NOMO-1 treated with DMSO at 0.1 percent for 48 hours (cell line): ENCODE measurements around the gene ZNRF3.
"Not testable (repeated sequence)": the region's sequence is repeated elsewhere in the genome, so short reads cannot be mapped to it uniquely, and the experiment has no call there.

Experiments used
- DNase-seq: peaks from one replicate; lab custom pipeline; 2025; ENCODE audit not compliant: unreplicated experiment; lab: John Stamatoyannopoulos, UW

ZNRF3 gene

DNA sequence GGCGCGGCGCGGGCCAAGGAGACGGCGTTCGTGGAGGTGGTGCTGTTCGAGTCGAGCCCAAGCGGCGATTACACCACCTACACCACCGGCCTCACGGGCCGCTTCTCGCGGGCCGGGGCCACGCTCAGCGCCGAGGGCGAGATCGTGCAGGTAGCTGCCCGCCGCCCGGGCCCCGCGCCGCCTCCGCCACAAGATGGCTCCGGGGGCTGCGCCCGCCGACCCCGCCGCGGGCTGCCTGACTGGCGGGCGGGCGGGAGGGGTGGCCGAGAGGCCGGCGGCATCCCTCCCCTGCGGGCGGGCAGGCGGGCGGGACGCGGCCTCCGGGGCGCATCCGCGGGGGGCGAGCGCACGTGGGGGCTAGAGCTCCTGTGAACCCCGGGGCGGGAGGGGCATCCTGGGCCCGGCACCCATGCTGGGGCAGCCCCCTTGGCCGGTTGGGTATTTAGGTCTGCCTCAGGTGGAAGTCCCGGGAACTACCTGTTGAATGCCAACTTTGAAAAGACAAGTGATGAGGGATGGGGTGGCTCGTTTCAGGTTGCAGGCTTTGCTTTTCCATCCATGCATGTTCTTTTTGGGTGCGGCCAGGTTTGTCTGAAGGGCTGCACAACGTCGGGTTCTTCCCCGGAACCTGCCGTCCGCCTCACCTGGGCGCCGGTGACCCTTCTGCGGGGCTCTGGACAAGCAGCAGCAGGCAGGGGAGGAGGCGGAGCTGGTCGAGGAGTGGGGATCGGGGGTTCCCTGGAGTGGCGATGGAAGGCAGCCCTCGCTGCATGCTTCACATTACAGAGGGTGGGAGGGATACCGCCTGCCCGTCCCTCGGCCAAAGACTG is 760 bp downstream of the ZNRF3 start:
- DNase-seq: no peak

DNA sequence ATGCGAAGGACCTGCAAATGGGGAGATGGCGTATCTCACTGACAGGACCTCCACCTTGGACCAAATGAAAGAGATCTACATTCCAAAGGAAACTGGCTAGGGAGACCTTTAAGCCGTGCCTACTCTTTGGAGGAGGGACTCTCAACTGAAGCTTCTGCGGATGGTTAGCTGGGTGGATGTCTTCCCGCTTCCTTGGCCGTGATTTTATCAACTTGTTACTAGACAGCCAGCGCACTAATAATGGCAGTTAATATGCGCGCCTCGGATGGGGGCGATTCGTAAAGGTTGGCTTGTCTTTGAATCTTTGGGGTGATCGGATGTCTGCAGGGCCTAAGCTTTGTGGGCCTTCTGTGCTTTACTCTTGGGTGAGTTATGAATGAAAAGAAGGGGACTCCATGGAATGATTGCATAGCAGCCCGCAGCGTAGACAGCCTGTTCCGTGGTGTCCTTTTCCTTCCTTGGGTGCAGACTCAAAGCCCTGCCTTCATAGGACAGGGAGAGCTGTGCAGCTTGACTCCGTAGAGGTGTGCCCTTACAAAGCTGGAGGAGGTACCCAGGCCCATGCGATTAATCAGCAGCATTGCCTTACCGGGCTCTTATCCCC is 1.5 kb downstream of the ZNRF3 start:
- DNase-seq: no peak

DNA sequence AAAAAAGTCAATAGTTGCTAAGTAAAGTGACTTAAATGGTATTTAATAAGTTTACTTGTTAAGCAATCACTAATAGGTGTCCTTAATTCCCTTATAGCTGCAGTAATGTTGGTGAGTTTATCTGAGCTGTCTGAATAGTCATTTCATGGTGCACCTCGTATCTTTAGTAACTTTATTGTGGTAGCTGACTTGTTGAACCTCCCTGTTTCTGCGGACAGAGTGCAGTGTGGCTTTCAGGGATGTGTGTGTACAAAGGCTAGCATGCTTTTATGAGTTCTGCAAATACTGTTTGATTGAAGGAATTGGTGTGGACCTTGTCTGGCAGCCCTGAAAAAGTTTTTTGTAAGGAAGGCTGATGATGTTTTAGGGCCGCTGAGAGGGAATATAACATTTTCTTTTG is 2.6 kb downstream of the ZNRF3 start:
- no peak for DNase-seq

DNA sequence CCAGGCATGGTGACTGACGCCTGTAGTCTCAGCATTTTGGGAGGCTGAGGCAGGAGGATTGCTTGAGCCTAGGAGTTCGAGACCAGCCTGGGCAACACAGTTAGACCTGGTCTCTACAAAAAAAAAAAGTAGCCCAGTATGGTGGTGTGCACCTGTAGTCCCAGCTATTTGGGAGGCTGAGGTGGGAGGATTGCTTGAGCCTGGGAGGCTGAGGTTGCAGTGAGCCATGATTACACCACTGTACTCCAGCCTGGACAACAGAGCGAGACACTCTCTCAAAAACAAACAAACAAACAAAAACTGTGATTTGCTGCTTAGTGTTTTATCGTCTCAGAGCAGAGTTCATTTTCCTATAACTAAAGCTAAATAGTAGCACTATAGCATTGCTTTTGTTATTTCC is 3.3 kb downstream of the ZNRF3 start:
- not testable (repeated sequence) for DNase-seq

DNA sequence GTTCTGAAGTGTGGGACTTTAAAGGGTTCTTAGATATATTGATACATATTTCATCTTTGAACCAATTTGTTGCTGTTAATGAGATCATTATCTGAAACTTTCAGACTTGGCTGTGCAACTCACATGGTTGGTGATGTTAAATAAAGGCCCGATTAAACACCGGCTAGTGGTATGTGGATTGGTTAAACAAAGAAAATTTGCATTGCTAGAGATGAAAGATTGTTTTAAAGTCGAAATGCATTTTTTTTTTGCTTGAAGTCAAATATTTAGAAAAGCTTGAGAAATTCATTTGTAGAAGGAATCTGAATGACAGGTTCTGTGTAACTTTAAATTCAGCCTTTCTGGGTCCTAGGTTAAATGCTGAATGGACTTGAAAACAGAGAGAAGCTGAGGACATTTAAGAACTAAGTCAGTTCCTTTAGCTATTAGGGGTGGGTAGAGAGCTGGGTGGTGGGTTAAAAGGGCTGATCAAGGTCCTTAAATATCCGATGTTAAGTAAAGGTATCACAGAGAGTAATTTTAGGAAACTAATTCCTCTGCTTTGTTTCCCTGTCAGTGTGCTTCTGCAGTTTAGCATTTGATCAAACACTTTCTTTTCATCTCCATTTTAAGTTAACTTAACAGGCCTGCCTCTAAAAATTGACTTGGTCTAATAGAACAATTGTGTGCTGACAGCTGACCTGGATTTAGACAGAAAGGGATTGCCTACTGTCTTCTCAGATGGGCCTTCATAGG is 4.5 kb downstream of the ZNRF3 start:
- no peak for DNase-seq

DNA sequence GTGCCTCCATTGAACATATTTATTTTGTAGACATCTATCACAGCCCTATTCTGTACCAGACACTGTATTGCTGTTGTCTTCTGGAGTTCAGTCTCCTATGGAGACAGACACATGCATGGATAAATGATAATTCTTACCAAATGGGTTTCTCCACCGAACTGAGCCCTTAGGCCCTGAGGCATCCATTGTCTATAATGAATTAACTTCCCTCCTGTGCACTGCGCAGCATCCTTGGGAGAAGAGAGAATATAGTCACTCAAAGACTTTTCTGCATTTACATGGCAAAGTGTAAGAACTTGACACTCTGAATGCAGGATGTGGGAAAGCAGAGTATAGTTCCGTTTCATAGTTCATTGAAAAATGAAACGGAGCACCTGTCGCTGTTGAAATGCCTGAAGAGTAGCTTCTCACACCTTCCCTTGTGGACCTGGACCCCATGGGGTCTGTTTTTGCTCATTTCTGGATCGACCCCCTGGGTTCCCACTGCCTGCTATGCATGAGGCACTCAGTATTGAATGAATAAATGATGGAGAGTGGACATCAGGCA is 6.2 kb downstream of the ZNRF3 start:
- no peak for DNase-seq

DNA sequence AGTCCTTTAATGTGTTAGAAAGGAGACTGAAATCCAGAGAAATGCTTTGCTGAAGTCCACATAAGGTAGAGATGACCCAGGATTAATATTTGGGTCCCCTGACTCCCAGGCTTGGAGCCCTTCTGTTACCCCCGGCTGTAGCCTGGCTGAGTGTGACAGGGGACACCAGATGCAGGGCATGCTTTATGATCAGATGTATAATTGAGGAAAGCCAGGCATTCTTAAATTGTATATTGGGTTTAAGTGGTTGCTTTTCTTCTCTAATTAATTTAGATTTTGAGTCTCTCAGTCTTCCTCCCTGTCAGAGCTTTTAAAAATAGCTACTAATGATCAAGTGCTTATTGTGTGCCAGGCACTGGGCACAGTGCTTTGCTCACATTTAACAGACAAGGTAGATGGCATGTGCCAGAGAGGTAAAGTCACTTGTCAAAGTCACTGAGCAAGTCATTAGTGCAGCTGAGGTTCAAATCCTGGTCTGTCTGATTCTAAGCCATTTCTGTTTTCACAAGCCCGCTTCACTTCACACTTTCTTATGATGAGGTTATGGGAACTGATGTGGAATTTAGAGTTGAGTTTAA is 7.9 kb downstream of the ZNRF3 start:
- no peak for DNase-seq

DNA sequence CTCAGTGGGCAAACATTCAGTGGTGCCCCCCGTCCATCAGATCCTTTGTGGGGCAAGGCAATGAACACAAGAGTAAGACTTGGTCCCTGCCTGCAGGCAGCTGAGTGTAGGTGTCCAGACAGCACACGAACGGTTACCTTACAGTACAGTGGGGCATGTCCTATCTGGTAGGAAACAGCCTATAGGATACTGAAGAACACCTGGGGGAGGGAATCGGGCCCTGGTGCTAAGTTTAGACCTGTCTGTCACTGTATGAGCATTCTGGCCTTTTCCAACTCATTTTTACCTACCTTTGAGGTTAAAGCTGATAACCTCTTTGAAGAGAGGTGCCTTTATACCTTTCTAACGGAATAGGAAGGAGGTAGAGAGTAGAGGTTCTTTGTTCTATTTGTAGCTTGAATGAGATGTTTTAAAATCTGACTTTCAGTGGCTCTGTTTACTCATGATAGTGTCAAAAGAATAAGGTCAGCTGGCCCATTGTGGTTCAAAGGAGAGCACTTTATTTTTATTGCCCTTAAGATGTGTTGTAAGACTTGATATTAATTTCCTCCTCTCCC is 8.9 kb downstream of the ZNRF3 start:
- DNase-seq: peak; percentile 48

DNA sequence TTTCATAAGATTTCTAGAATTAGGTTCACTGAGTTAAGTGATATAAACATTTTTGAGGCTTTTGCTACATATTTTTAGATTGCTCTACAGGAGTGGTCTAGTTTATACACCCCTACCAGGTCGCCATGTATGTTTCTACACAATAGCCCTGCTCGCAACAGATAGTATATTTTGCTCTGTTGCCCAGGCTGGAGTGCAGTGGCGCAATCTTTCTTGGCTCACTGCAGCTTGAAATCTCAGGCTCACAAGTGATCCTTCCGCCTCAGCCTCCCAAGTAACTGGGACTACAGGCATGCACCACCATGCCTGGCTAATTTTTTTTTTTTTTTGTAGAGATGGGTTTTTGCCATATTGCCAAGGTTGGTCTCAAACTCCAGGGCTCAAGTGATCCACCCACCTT is 10.4 kb downstream of the ZNRF3 start:
- DNase-seq: no peak

DNA sequence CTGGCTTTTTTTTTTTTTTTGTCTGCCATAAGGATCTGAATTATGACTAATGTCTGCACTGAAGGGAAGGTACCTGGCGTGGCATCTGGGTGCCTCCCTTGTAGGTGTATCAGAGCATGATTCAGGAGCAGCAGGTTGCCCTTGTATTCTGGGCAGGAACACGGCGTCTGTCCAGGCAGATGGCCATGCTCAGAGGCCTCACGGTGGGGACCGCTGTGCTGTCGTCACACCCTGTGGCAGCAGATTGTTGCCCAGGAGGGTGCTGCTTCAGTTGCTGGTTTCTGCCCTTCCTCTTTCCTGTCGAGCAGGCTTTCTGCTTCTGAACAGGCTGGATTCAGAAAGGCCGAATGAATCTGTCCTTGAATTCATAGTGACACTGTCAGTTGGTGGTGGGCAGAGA is 11.0 kb downstream of the ZNRF3 start:
- peak; percentile 59 for DNase-seq

DNA sequence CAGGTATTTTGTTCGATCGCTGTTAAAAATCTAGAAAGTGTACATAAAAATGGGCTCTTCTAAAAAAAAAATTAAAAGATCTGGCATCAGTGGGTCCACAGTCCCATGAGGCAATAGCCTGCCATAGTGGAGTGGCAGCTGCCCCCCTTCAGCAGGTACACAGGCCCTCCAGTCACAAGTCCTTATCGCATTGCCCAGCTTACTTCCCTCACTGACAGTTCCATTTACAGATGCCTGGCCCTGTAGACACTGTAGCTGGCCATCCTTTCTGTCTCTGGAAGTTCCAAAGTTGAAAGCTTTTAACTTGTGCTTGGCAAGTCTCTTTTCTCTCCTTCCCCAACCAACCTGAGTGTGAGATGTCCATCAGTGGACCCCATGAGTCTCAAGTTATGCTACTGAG is 11.4 kb downstream of the ZNRF3 start:
- DNase-seq: no peak

DNA sequence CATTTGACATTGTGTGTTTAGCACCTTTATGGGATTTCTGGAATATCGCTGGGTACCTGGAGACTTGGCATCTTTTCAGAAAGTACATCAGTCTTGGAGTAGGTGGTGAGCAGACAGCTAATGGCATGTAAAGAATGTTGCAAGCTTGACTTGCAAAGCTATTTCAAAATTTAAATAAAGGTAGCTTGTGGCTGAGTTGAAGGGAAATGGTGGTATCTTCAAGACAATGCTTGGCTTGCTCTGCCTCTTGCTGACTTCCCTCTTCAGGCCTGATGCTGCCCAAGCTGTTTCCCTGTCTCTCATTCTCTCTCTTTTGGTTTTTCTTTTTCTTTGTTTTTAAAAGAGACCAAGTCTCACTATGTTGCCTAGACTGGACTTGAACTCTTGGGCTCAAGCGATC is 13.2 kb downstream of the ZNRF3 start:
- peak; percentile 63 for DNase-seq

DNA sequence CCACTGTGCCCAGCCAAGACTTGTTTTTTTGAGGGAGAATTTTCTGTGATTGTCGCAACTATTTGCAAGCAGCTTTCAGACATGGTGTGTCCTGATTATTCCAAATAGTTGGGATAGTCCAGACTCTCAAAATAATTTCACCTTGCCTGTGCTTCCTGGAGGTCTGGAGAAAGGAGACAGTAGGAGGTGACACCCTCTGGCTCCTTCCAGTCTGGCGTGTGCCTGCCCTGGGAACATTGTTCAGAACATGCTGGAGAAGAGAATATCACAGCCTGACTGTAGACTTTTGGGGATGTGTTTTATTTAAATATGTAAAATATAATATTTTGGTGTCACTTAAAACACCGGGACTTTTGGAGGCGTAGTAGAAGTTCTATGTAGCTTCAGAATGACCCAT is 14.9 kb downstream of the ZNRF3 start:
- DNase-seq: no peak

DNA sequence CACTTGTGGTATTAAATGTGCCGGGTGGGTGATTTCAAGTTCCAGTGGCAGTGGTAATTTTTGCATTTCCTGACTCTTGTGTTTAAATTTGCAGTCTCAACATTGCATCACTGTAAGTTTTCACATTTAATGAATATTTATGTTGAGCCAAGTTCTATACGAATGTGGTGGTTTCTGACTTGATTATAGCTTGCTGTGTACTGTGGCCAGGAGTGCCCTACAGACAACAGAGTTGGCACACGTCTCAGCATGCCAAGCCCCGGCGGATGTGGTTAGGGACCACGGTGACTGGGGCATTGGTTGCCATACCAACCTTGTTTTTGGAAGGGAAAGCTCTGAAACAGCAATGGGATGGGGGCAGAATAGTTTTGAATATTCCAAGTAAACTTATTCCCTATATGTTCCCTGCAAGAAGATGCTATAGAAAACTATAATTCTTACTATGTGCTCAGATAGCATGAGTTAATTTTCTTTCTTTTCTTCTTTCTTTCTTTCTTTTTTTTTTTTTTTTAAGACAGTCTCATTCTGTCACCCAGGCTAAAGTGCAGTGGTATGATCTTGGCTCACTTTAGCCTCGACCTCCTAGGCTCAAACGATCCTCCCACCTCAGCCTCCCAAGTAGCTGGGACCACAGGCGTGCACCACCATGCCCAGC is 16.0 kb downstream of the ZNRF3 start:
- peak; percentile 33 for DNase-seq

DNA sequence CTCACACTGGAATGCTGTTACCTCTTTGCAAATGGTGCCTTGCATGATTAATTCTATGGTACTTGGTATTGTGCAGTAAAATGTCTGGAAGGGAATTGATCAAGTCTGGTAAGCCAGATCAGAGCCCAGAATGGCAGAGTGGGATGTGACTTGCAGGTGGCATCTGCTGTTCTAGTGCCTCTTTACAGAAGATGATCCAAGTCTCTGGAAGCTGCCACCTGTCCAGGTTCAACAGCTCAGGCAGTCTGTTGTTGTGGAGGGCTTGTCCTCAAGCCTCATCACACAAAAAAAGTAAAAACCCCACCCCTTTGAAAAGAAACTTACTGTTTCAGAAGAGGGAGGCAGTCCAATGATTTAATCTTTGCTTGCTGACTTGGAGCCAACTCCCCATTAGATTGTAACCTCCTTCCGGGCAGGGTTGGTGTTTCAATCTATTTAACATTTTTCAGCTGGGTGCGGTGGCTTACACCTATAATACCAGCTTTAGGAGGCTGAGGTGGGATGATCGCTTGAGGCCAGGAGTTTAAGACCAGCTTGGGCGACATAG is 17.1 kb downstream of the ZNRF3 start:
- no peak for DNase-seq

DNA sequence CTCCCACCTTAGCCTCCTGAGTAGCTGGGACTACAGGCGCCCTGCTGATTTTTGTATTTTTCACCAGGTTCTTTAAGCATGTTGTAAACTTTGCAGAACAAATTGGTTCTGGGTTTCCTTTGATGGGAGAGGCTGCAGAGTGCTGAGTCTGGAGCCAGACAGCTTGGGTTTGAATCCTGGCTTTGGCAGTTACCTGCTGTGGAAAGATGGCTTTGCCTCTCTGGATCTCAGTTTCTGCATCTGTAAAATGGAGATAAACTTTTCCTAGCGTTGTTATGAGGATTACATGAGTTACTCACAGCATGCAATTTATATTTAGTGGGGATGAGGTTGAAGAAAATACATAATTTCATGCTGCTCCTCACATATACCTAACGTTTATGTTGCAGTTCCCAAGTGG is 19.1 kb downstream of the ZNRF3 start:
- DNase-seq: no peak

DNA sequence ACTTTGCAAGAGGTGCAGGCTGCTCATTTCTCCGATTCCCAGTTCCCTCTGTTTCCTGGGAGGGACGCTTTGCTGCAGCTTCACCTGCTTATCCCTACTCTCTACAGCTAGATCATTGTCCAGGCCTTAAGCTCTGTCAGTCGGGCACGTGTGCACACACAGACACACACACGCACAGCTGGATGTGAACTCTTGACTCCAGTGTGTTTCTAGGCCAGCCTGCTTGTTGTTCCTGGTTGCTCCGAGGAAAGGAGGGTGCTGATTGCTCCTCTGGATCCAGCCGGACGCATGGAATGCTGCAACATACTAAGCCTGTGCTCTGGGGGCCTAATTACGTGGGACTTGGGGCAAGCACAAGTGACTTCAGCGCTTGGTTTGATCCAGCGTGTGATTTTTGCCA is 19.7 kb downstream of the ZNRF3 start:
- DNase-seq: no peak

DNA sequence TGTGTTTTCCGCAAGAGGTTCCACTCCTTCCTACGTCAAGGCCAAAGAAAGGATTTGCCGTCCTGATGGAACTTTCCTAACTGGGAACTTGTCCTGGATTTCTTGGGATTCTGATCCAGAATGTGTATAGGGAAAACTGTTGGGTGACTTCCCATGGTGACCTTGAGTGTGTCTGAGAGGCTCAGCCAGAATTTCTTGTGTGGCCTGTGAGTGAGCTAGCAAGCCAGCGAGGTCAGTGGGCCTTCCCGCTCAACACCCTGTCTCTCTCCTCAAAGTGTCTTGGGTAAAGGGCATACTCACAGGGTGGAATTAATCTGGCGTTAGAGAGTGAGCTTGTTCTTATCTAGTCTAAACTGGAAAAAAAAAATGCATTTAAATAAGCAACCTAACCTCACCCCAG is 20.4 kb downstream of the ZNRF3 start:
- DNase-seq: no peak

DNA sequence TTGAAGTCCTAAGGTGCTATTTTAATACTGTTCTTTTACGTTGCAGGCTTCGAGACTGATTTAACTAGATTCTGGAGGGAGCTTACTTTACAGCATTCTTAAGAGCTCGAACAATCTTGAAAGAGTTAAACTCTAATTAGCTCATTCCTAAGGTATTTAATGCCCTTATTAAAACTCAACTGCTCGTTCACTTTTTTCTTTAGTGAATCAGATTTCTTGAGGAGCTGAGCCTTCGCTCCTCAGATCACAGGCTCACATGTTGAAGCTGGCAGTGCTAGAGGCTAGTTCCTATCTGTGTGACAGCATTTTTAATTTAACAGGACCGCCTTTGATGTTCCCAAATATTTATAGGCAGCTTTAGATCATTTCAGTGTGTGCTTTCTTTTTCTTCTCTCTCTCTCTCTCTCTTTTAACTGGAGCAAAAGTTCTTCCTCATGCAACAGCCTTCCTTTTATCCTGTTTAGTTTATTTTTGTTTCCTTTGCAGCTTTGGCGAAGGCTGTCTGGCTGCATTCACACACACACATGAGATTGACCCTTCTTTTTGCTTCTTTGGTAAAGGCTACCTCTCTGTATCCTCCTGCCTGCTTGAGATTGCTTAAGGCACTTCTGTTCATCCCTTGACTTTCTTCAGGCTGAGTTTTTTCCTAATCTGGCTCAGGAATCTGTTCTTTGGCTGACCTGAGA is 21.0 kb downstream of the ZNRF3 start:
- DNase-seq: no peak
